IPS-20b (cell line): ENCODE measurements around the gene RBPMS2.

ENCODE experiments used
- H3K27ac ChIP-seq: one replicate; pipeline ENCODE4 v1.5.1; 2013; ENCODE audit warnings: low read length
- H3K27me3 ChIP-seq: 2 replicates; pipeline ENCODE4 v1.6.1; 2013; ENCODE audit warnings: mild to moderate bottlenecking, low read length, inconsistent platforms; ENCODE audit not compliant: insufficient read depth
- H3K36me3 ChIP-seq: 2 replicates; pipeline ENCODE4 v1.6.1; 2013; ENCODE audit warnings: low read depth, mild to moderate bottlenecking, inconsistent platforms, low read length, moderate library complexity; ENCODE audit not compliant: insufficient read depth
- H3K4me1 ChIP-seq: 2 replicates; pipeline ENCODE4 v1.6.1; 2013; ENCODE audit warnings: mild to moderate bottlenecking, control low read depth, inconsistent platforms, low read length, moderate library complexity; ENCODE audit not compliant: insufficient read depth
- H3K4me3 ChIP-seq: 2 replicates; pipeline ENCODE4 v1.5.1; 2013; ENCODE audit warnings: mild to moderate bottlenecking, low read length, inconsistent platforms
- H3K9ac ChIP-seq: 2 replicates; pipeline ENCODE4 v1.6.1; 2013; ENCODE audit warnings: low read depth, mild to moderate bottlenecking, inconsistent platforms, low read length, moderate library complexity
- H3K9me3 ChIP-seq: 2 replicates; pipeline ENCODE4 v1.6.1; 2013; ENCODE audit warnings: mild to moderate bottlenecking, low read depth, low read length, inconsistent platforms; ENCODE audit not compliant: insufficient read depth

RBPMS2 gene

GRCh38 chr15:64781299-64781698, 5.9 kb upstream of the RBPMS2 start:
- Histone ChIP-seq H3K27me3 (peaks cover 4% of the 10 kb centered on the region; the same call in 1 of the 2 replicates), H3K4me3 (no peak overlapping the region), H3K27ac (no peak overlapping the region), H3K4me1 (peaks cover 21% of the 10 kb centered on the region), H3K9ac (no peak overlapping the region), H3K36me3 (no peaks in the 10 kb centered on the region), H3K9me3 (no peaks in the 10 kb centered on the region)

DNA sequence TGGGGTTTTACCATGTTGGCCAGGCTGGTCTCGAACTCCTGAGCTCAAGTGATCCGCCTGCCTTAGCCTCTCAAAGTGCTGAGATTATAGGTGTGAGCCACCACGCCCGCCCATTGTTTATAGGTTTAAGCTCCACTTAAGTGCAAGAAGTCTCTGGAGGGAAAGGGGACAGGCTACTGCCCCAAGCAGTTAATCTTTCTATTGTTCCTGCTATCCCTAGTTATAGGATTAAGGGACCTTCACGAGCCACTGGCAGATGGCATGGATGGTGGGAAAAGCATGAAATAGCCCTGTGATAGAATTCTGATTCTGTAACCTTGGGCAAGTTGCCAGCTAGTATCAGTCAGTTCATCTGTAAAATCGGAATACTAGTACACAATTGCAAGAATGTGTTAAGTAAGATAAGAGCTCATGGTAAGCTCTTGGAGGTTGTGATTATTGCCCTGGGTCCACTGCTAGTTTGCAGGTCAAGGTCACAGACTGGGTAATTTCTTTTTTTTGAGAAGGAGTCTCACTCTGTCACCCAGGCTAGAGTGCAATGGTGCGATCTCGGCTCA, 5.3 kb upstream of the RBPMS2 start:
- Histone ChIP-seq H3K36me3 (no peaks in the 10 kb centered on the region), H3K27me3 (peaks cover 4% of the 10 kb centered on the region; the same call in 1 of the 2 replicates), H3K4me1 (peaks cover 21% of the 10 kb centered on the region), H3K4me3 (no peak overlapping the region), H3K9ac (no peak overlapping the region), H3K9me3 (no peaks in the 10 kb centered on the region), H3K27ac (no peak overlapping the region)

- H3K9ac ChIP-seq: no peak overlapping the region
Measured at GRCh38 chr15:64779630-64780029, 4.2 kb upstream of the RBPMS2 start.

GRCh38 chr15:64779024-64779423, 3.6 kb upstream of the RBPMS2 start:
- Histone ChIP-seq H3K4me1 (peaks cover 21% of the 10 kb centered on the region), H3K9ac (no peak overlapping the region), H3K36me3 (no peaks in the 10 kb centered on the region), H3K27ac (no peak overlapping the region), H3K27me3 (peaks cover 4% of the 10 kb centered on the region; the same call in 1 of the 2 replicates), H3K4me3 (peak overlapping the region; percentile 14; the same call in 1 of the 2 replicates), H3K9me3 (no peaks in the 10 kb centered on the region)

More at GRCh38 chr15:64779630-64780029, 4.2 kb upstream of the RBPMS2 start:
- no peak overlapping the region for H3K4me3 ChIP-seq
- H3K4me1 ChIP-seq: peaks cover 21% of the 10 kb centered on the region
- H3K27ac ChIP-seq: no peak overlapping the region
- H3K36me3 ChIP-seq: no peaks in the 10 kb centered on the region
- H3K9me3 ChIP-seq: no peaks in the 10 kb centered on the region
- H3K27me3 ChIP-seq: peaks cover 4% of the 10 kb centered on the region; the same call in 1 of the 2 replicates

DNA sequence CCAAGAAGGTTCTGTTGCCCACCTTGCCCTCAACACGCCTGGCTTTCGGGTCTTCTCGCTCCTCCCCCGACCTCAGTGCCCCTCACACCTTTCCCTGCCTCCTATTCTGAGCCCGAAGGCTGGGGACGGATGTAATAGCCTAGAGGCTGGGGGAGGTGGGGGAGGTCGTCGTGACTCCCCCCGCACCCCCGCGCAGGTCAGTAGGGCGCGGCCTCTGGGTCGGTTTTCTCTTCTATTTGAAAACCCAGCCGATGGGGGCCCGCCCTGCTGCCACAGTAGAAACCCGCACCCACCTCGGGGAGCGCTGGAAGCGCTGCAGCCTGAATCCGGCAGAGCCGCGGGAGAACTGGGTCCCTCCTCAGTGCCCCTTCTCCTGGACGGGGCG, 1.0 kb upstream of the RBPMS2 start:
- H3K27ac ChIP-seq: peak overlapping the region; percentile 78
- peaks cover 6% of the 10 kb centered on the region; the same call in 1 of the 2 replicates for H3K36me3 ChIP-seq
- peak overlapping the region; percentile 82 for H3K4me3 ChIP-seq
- no peaks in the 10 kb centered on the region for H3K9me3 ChIP-seq
- H3K4me1 ChIP-seq: peaks cover 35% of the 10 kb centered on the region
- peaks cover 4% of the 10 kb centered on the region; the same call in 1 of the 2 replicates for H3K27me3 ChIP-seq
- H3K9ac ChIP-seq: peak overlapping the region; percentile 91; the same call in 1 of the 2 replicates

DNA sequence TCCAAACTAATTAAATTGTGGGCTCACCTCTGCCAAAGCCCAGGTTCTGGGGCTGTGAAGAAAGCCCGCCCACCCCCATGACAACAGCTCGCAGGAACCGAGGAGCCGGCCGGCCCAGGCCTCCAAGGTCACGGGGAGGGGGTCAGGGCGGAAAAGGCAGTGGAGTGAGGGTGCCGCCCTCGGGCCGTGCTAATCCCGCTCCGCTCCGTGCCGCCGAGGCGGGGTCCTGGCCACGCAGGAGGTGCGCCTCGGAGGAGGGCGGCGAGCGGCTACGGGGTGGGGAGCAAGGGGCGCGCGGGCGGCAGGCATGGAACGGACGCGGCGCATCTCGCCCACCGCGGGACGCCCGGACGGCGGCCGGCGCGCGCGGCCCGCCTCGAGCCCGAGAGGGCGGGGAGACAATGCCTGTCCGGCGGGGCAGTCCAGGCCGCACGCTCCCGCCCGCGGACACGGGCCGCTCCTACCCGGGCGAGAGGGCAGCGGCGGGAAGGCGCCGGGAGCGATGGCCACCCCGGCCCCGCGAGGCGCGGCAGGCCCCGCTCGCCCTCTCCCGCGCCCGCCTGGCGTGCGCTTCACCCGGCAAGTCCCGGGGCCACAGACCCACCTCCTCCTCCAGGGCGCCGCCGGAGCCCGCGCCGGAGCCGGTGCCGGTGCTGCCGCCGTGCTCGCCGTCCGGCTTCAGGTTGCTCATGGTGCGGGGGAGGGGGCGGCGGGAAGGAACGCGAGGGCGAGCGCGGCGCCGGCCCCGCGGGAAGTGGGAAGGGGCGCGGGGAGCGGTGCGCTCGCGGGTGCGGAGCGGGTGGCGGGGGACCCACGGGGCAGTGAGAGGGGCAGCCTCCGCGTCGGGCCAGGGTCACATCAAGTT, 528 bp downstream of the RBPMS2 start:
- peak overlapping the region; percentile 92 for H3K4me3 ChIP-seq
- H3K9ac ChIP-seq: peak overlapping the region; percentile 92; the same call in 1 of the 2 replicates

DNA sequence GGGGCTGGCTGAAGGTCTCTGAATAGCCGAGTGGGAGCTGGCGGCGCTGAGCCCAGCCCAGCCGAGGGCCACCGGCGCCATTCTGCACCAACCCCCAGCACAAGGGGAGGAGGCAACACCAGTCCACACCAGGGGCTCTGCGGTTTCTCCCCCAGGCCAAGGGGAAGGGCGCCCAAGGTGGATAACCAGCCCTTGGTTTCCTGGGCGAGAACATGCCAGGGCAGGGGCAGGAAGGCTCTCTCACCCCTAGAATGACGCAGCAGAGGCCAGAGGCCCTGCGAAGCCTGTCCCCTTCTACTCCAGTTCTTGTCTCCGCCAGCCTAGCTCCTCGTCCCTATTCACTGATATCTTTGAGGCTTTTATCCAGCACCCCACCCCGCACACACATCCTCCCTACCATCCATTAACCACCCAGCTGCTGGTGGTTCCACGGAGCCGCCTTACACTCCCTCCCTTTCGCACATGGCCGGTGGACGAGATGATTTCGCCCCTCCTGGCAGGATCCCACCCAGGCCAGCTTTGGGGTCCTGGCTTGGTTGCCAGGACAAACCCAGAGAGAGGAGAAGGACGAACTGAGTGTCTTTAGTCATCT, 1.3 kb downstream of the RBPMS2 start:
- peak overlapping the region; percentile 92 for H3K4me3 ChIP-seq
- H3K27me3 ChIP-seq: peaks cover 4% of the 10 kb centered on the region; the same call in 1 of the 2 replicates
- peaks cover 43% of the 10 kb centered on the region for H3K4me1 ChIP-seq
- H3K9ac ChIP-seq: peak overlapping the region; percentile 92; the same call in 1 of the 2 replicates
- H3K36me3 ChIP-seq: peaks cover 6% of the 10 kb centered on the region; the same call in 1 of the 2 replicates
- H3K9me3 ChIP-seq: no peaks in the 10 kb centered on the region
- peak overlapping the region; percentile 76 for H3K27ac ChIP-seq

More for the DNA sequence above, 528 bp downstream of the RBPMS2 start:
- peaks cover 45% of the 10 kb centered on the region for H3K4me1 ChIP-seq
- H3K27ac ChIP-seq: peak overlapping the region; percentile 76
- H3K9me3 ChIP-seq: no peaks in the 10 kb centered on the region
- peaks cover 4% of the 10 kb centered on the region; the same call in 1 of the 2 replicates for H3K27me3 ChIP-seq
- H3K36me3 ChIP-seq: peaks cover 6% of the 10 kb centered on the region; the same call in 1 of the 2 replicates

DNA sequence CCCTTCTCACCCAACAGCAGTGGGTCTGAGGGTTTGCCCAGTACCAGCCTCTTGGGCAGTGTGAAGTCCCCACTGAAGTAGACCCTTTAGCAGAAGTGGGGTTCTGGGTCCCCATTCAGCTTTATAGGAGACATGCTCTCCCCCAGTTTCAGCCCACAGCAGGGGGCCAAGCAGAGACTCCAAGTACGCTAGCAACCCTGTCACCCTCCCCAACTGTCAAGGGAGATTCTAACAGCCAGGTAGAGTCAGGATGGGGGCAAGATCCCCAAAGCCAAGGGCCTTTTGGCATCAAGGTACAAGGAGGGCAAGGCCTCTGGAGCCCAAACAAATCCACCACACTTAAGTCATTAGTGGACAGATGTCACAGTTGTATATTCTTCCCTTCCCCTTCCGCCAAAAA, 1.8 kb downstream of the RBPMS2 start:
- peaks cover 6% of the 10 kb centered on the region; the same call in 1 of the 2 replicates for H3K36me3 ChIP-seq
- H3K9ac ChIP-seq: peak overlapping the region; percentile 92; the same call in 1 of the 2 replicates
- no peaks in the 10 kb centered on the region for H3K9me3 ChIP-seq
- H3K4me1 ChIP-seq: peaks cover 38% of the 10 kb centered on the region
- peak overlapping the region; percentile 92 for H3K4me3 ChIP-seq
- H3K27me3 ChIP-seq: peaks cover 4% of the 10 kb centered on the region; the same call in 1 of the 2 replicates
- H3K27ac ChIP-seq: peak overlapping the region; percentile 76

DNA sequence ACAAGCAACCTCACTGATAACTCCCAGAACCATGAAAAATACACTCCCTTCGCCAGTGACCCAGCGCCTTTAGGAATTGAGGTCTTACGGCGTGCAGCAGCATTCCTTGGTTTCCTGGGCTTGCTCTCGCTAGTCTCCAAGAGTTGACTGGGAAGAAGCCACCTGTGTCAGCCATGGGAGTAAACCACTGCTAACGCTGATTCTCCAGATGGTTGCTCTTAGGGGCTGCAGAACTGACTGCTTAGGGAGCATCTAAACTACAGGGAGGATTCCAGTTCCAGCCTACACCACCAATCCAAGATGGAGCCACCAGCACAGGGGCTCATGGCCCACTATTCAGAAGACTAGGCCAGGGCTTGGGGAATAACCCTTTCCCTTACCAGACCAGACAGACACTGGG, 2.4 kb downstream of the RBPMS2 start:
- peaks cover 37% of the 10 kb centered on the region for H3K4me1 ChIP-seq
- peaks cover 6% of the 10 kb centered on the region; the same call in 1 of the 2 replicates for H3K36me3 ChIP-seq
- H3K27ac ChIP-seq: no peak overlapping the region
- peak overlapping the region; percentile 92; the same call in 1 of the 2 replicates for H3K9ac ChIP-seq
- H3K9me3 ChIP-seq: no peaks in the 10 kb centered on the region
- peaks cover 4% of the 10 kb centered on the region; the same call in 1 of the 2 replicates for H3K27me3 ChIP-seq
- peak overlapping the region; percentile 92 for H3K4me3 ChIP-seq

DNA sequence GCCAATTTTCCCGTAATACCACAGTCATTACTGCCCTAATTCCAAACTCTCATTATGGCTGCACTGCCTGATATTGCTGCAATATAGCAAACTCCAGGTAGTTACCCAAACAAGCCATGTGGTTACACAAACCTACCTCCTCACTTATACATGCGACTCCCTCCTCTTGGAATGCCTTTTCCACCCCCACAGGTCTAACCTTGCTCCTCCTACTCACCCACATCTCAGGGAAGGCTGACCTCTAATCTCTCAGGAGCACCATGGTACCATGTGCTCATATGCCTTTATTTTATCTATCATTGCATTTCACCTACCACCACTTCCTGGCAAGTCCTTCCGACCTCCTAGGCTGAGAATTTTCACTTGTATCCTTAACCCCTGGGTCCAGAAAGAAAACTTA, 2.9 kb downstream of the RBPMS2 start:
- peaks cover 37% of the 10 kb centered on the region for H3K4me1 ChIP-seq
- H3K4me3 ChIP-seq: peak overlapping the region; percentile 92
- peak overlapping the region; percentile 92; the same call in 1 of the 2 replicates for H3K9ac ChIP-seq
- H3K27me3 ChIP-seq: peaks cover 4% of the 10 kb centered on the region; the same call in 1 of the 2 replicates
- H3K27ac ChIP-seq: peak overlapping the region; percentile 13
- H3K9me3 ChIP-seq: no peaks in the 10 kb centered on the region
- peaks cover 6% of the 10 kb centered on the region; the same call in 1 of the 2 replicates for H3K36me3 ChIP-seq

GRCh38 chr15:64770626-64771025, 4.8 kb downstream of the RBPMS2 start:
- Histone ChIP-seq H3K9me3 (no peaks in the 10 kb centered on the region), H3K9ac (peak overlapping the region; percentile 35; the same call in 1 of the 2 replicates), H3K27me3 (no peaks in the 10 kb centered on the region), H3K4me1 (peaks cover 28% of the 10 kb centered on the region), H3K36me3 (peaks cover 12% of the 10 kb centered on the region; the same call in 1 of the 2 replicates), H3K4me3 (no peak overlapping the region), H3K27ac (no peak overlapping the region)
